ENCODE measurements around the gene PLA2G2F. TPM values are rescaled to one million over a fixed set of nuclear protein-coding genes. Genes with fewer than 3 reads are reported as not detected.

The PLA2G2F gene
- total RNA-seq, 2 experiments from 2014 or later = not detected

DNA sequence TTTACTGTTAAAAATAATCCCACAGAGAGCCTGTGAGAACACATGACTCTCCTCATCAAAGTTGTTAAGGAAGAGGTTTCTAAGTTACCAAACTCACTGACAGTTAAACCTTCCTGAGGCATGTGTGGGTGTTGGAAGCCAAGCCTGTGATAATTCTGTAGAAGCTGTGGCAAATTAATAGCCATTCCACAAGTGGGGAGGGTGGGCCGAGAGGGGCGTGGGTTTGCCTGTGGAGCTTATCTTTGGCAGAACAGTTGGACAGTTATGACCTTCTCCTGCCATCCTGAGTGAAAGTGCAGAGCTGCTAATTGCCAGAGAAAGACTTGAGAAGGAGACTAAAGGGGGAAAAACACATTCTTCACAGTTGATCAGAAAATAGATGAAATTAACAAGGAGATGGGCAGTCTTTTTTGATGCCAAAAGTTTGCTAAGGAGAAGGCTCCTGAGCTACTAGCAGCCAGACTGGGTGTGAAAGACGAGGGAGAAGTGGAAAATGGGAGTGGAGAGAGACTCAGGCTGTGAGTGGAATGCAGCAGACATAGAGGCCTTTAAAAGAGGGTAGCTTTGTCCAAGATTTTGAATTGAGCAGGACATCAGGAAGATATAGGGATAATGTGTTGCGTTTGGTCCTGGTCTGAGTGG is 48.8 kb downstream of the PLA2G2F start:
- ATAC-seq (no peak), DNase-seq (no peak)
- H3K9me3 Mint-ChIP-seq (ENCODE audit: low read depth) = no peaks in the 10 kb centered on the region
- peaks cover 42% of the 10 kb centered on the region for H3K4me1 Mint-ChIP-seq
- no peak overlapping the region for H3K27ac Mint-ChIP-seq
- peaks cover 48% of the 10 kb centered on the region for H3K27me3 Mint-ChIP-seq
- no peak overlapping the region for H3K4me3 Mint-ChIP-seq
- CTCF ChIA-PET = interaction anchor here (0.8 to 3.5 kb wide), 6 partner anchors 23 to 446 kb away, joined by 3 to 18 read pairs (median 5); no protein-coding TSS in a partner anchor
- no peaks in the 10 kb centered on the region for H3K36me3 Mint-ChIP-seq

GRCh38 chr1:20188455-20188817 is 49.3 kb downstream of the PLA2G2F start:
- Mint-ChIP-seq H3K9me3 (ENCODE audit: low read depth) (no peaks in the 10 kb centered on the region), H3K4me3 (no peak overlapping the region), H3K36me3 (no peaks in the 10 kb centered on the region), H3K27me3 (peaks cover 49% of the 10 kb centered on the region), H3K4me1 (peaks cover 42% of the 10 kb centered on the region), H3K27ac (no peak overlapping the region)
- CTCF ChIA-PET = interaction anchor here (0.8 to 3.5 kb wide), 5 partner anchors 22 to 446 kb away, joined by 3 to 18 read pairs (median 4); no protein-coding TSS in a partner anchor
- ATAC-seq (no peak), DNase-seq (no peak)

GRCh38 chr1:20189664-20190063 is 50.5 kb downstream of the PLA2G2F start:
- DNase-seq = no peak
- H3K36me3 Mint-ChIP-seq = no peaks in the 10 kb centered on the region
- ATAC-seq = no peak
- H3K27ac Mint-ChIP-seq = no peak overlapping the region
- CTCF ChIA-PET = interaction anchor here (3.5 kb wide), 1 partner anchor 23 kb away, joined by 18 read pairs; no protein-coding TSS in a partner anchor
- H3K4me1 Mint-ChIP-seq = peaks cover 31% of the 10 kb centered on the region
- H3K4me3 Mint-ChIP-seq = no peak overlapping the region
- no peaks in the 10 kb centered on the region for H3K9me3 Mint-ChIP-seq (ENCODE audit: low read depth)
- peaks cover 52% of the 10 kb centered on the region for H3K27me3 Mint-ChIP-seq

DNA sequence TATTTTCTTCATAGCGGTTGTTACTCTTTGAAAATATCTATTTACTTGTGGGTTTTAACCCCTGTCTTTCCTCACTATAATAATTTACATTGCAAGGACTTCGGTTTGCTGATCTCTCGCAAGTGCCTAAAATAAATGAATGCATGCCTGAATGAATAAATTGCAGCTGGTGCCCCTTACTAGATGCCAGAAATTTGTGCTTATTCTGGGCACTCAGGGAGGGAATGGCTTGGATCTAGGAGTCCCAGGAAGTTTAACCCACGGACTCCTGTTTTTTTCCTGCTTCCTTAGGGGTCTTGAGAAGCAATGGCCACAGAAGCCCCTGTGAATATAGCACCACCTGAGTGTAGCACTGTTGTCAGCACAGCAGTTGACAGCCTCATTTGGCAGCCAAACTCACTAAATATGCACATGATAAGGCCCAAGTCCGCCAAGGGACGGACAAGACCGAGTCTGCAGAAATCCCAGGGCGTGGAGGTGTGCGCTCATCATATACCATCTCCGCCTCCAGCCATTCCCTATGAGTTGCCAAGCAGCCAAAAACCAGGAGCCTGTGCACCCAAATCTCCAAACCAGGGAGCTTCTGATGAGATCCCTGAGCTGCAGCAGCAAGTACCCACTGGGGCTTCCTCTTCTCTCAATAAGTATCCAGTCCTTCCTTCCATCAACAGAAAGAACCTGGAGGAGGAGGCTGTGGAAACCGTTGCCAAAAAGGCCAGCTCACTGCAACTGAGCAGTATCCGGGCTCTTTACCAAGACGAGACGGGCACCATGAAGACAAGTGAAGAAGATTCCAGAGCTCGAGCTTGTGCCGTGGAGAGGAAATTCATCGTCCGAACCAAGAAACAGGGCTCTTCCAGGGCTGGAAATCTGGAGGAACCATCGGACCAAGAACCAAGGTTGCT is 51.4 kb downstream of the PLA2G2F start:
- Mint-ChIP-seq H3K9me3 (ENCODE audit: low read depth) (no peaks in the 10 kb centered on the region), H3K27ac (no peak overlapping the region), H3K27me3 (peaks cover 57% of the 10 kb centered on the region), H3K36me3 (no peaks in the 10 kb centered on the region), H3K4me3 (no peak overlapping the region), H3K4me1 (peaks cover 25% of the 10 kb centered on the region)
- ATAC-seq (no peak), DNase-seq (no peak)
- CTCF ChIA-PET = interaction anchor here (3.5 kb wide), 1 partner anchor 23 kb away, joined by 18 read pairs; no protein-coding TSS in a partner anchor

DNA sequence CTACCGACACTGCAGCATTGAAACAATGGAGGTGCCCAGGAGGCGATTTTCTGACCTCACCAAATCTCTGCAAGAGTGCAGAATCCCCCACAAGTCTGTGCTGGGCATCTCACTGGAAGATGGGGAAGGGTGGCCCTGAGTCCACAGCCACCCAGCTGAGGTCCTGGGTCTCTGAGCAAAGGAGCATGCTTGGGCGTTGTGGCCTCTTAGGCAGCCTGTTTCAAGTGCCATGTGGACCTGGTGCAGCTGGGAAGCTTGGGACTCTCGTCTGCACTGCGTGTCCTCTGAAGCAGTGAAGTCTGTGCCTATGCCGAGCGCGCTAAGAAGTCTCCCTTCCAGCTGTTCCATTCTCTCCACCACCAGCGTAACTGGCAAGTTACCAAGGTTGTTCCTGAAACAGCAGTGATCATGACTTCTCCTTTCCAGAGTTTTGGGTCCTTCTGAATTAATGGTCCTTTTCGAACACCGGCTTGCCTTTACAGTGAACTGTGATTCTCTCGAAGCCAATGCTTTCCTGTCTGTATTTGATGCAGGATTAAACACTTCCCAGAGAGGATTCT is 52.2 kb downstream of the PLA2G2F start:
- ATAC-seq = no peak
- H3K27ac Mint-ChIP-seq = no peak overlapping the region
- no peaks in the 10 kb centered on the region for H3K36me3 Mint-ChIP-seq
- no peak for DNase-seq
- CTCF ChIA-PET = interaction anchor here (1.3 kb wide), 1 partner anchor 39 kb away, joined by 5 read pairs; no protein-coding TSS in a partner anchor
- H3K27me3 Mint-ChIP-seq = peaks cover 57% of the 10 kb centered on the region
- peaks cover 21% of the 10 kb centered on the region for H3K4me1 Mint-ChIP-seq
- no peaks in the 10 kb centered on the region for H3K9me3 Mint-ChIP-seq (ENCODE audit: low read depth)
- no peak overlapping the region for H3K4me3 Mint-ChIP-seq

DNA sequence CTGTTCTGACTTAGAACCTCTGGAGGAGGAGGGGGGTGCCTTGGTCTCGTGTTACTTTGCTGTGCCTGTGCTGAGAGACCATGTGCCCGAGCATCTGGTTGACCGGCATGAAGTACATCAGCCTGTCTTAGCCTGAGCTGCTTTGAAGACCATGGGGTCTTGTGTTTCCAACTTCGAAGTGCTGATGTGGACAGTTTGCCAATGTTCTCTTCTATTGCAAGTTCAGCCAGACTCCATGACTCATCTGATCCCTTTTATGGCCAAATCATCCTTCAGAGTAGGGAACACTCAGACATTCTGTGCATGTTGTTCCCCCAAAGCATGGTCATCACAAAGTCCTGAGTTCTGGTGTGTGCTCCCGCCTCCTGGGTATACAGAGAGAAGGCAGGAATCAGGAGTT is 53.2 kb downstream of the PLA2G2F start:
- H3K4me3 Mint-ChIP-seq = no peak overlapping the region
- H3K4me1 Mint-ChIP-seq = peaks cover 12% of the 10 kb centered on the region
- H3K27me3 Mint-ChIP-seq = peaks cover 56% of the 10 kb centered on the region
- H3K27ac Mint-ChIP-seq = no peak overlapping the region
- ATAC-seq (no peak), DNase-seq (no peak)
- CTCF ChIA-PET = interaction anchor here (1.2 to 4.8 kb wide), 4 partner anchors 27 to 91 kb away, joined by 3 to 35 read pairs (median 4); no protein-coding TSS in a partner anchor
- no peaks in the 10 kb centered on the region for H3K36me3 Mint-ChIP-seq
- H3K9me3 Mint-ChIP-seq (ENCODE audit: low read depth) = no peaks in the 10 kb centered on the region

- H3K36me3 Mint-ChIP-seq = no peaks in the 10 kb centered on the region
- CTCF ChIA-PET = interaction anchor here (0.9 to 4.8 kb wide), 7 partner anchors 20 to 273 kb away, joined by 3 to 35 read pairs (median 18); no protein-coding TSS in a partner anchor
- ATAC-seq (no peak), DNase-seq (no peak)
- no peak overlapping the region for H3K27ac Mint-ChIP-seq
- H3K4me3 Mint-ChIP-seq = no peak overlapping the region
- peaks cover 54% of the 10 kb centered on the region for H3K27me3 Mint-ChIP-seq
- H3K9me3 Mint-ChIP-seq (ENCODE audit: low read depth) = no peaks in the 10 kb centered on the region
- peaks cover 7% of the 10 kb centered on the region for H3K4me1 Mint-ChIP-seq
Observed at GRCh38 chr1:20192871-20193411, 53.8 kb downstream of the PLA2G2F start.

DNA sequence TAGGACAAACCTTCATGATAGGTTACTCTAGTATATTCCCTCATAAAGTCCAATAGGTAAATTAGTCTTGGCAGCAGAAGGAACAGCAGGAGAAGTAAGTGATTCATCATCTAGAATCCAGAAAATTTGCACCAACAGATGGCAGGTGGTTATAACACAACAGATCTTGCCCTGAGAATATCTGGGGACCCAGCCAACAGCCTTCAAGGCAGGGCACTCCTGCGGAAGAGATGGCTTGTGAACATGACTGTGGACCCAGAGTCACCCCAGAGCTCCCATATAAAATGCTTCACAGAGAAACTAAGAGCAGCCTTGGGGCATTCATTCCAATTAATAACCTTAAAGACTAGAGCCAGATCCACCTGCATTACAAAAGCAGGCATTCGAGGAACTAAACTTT is 55.1 kb downstream of the PLA2G2F start:
- H3K27ac Mint-ChIP-seq = no peak overlapping the region
- peaks cover 52% of the 10 kb centered on the region for H3K27me3 Mint-ChIP-seq

GRCh38 chr1:20194757-20195461 is 55.8 kb downstream of the PLA2G2F start:
- H3K27me3 Mint-ChIP-seq = peaks cover 51% of the 10 kb centered on the region
- H3K4me1 Mint-ChIP-seq = no peaks in the 10 kb centered on the region
- H3K36me3 Mint-ChIP-seq = no peaks in the 10 kb centered on the region
- DNase-seq = peak; percentile 77
- CTCF ChIA-PET = interaction anchor here (0.6 to 4.8 kb wide), 17 partner anchors 8 to 278 kb away, joined by 3 to 35 read pairs (median 6); no protein-coding TSS in a partner anchor
- peak; percentile 64 for ATAC-seq
- no peak overlapping the region for H3K4me3 Mint-ChIP-seq
- H3K9me3 Mint-ChIP-seq (ENCODE audit: low read depth) = no peaks in the 10 kb centered on the region
- H3K27ac Mint-ChIP-seq = no peak overlapping the region

More for the DNA sequence above, 55.1 kb downstream of the PLA2G2F start:
- ATAC-seq (no peak), DNase-seq (no peak)
- Mint-ChIP-seq H3K4me3 (no peak overlapping the region), H3K36me3 (no peaks in the 10 kb centered on the region), H3K9me3 (ENCODE audit: low read depth) (no peaks in the 10 kb centered on the region), H3K4me1 (no peaks in the 10 kb centered on the region)
- CTCF ChIA-PET = interaction anchor here (0.9 to 4.8 kb wide), 10 partner anchors 9 to 277 kb away, joined by 3 to 35 read pairs (median 11); no protein-coding TSS in a partner anchor

- Mint-ChIP-seq H3K9me3 (ENCODE audit: low read depth) (no peaks in the 10 kb centered on the region), H3K36me3 (no peaks in the 10 kb centered on the region), H3K4me1 (no peaks in the 10 kb centered on the region), H3K27me3 (peaks cover 49% of the 10 kb centered on the region), H3K27ac (no peak overlapping the region), H3K4me3 (no peak overlapping the region)
- DNase-seq (no peak), ATAC-seq (no peak)
- CTCF ChIA-PET = interaction anchor here (0.8 to 4.8 kb wide), 14 partner anchors 11 to 279 kb away, joined by 3 to 35 read pairs (median 8); no protein-coding TSS in a partner anchor
Observed at GRCh38 chr1:20195462-20195780, 56.3 kb downstream of the PLA2G2F start.

- no peak for DNase-seq
- Mint-ChIP-seq H3K27ac (no peak overlapping the region), H3K4me1 (no peaks in the 10 kb centered on the region), H3K9me3 (ENCODE audit: low read depth) (no peaks in the 10 kb centered on the region), H3K27me3 (peaks cover 54% of the 10 kb centered on the region), H3K4me3 (no peak overlapping the region), H3K36me3 (no peaks in the 10 kb centered on the region)
- CTCF ChIA-PET = no interaction called here
- no peak for ATAC-seq
Observed at GRCh38 chr1:20197329-20197791, 58.2 kb downstream of the PLA2G2F start.

DNA sequence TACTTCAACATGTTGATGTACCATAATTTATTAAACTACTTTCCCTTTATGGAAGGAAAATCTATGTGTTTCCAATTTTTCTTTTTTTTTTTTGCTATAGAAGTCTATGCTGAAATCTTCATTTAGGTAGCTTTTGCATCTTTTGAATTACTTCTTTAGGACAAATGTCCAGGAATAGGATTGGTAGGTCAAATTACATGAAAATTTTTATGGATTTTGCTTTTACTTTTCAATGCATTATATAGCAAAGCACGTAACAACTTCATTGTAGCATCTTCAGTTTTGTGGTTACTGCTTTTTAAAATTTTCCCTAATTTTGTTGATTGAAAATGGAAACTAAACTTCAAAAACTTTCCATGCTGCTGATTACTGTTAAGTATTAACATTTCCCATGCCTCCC is 59.2 kb downstream of the PLA2G2F start:
- H3K4me3 Mint-ChIP-seq = no peak overlapping the region
- no peaks in the 10 kb centered on the region for H3K36me3 Mint-ChIP-seq
- DNase-seq (no peak), ATAC-seq (no peak)
- no peak overlapping the region for H3K27ac Mint-ChIP-seq
- no peaks in the 10 kb centered on the region for H3K9me3 Mint-ChIP-seq (ENCODE audit: low read depth)
- H3K27me3 Mint-ChIP-seq = peaks cover 51% of the 10 kb centered on the region
- no peaks in the 10 kb centered on the region for H3K4me1 Mint-ChIP-seq
- CTCF ChIA-PET = no interaction called here

Data from activated CD8-positive, alpha-beta memory T cell treated with anti-CD3 and anti-CD28 coated beads, Interleukin-2, amount 10 ng/mL, durations not matched to agents 7 days and 5 days (primary cell).